Loucy (cell line): Measurements from ENCODE around the gene GAS7.

Experiments
- H2AFZ ChIP-seq: fragments of 200-600 bp; sonication (generic); 2 replicates; pipeline ENCODE4 v1.6.0; 2016; ENCODE audit warnings: antibody characterized with exemption, mild to moderate bottlenecking, low read length, moderate library complexity
- H3F3A ChIP-seq: fragments of 200-600 bp; 2 replicates; pipeline ENCODE4 v1.6.0; 2016; ENCODE audit warnings: antibody characterized with exemption, low read depth, mild to moderate bottlenecking
- H3K27me3 ChIP-seq: fragments of 200-600 bp; sonication (generic); 2 replicates; pipeline ENCODE4 v1.6.1; 2014; ENCODE audit warnings: low read length, mild to moderate bottlenecking; ENCODE audit not compliant: insufficient read depth, poor library complexity, severe bottlenecking
- H3K36me3 ChIP-seq: fragments of 200-600 bp; sonication (generic); 2 replicates; pipeline ENCODE4 v1.6.1; 2016; ENCODE audit warnings: low read length; ENCODE audit not compliant: insufficient read depth
- H3K4me1 ChIP-seq: fragments of 200-600 bp; sonication (generic); 2 replicates; pipeline ENCODE4 v1.5.1; 2014; ENCODE audit warnings: low read length, mild to moderate bottlenecking; ENCODE audit not compliant: insufficient read depth, poor library complexity, severe bottlenecking
- H3K4me2 ChIP-seq: fragments of 200-600 bp; sonication (generic); 2 replicates; pipeline ENCODE4 v1.6.0; 2014; ENCODE audit warnings: antibody characterized with exemption, low read length, low read depth, mild to moderate bottlenecking; ENCODE audit not compliant: poor library complexity, severe bottlenecking
- H3K4me3 ChIP-seq: fragments of 200-600 bp; sonication (generic); 2 replicates; pipeline ENCODE4 v1.5.1; 2014; ENCODE audit warnings: low read length, mild to moderate bottlenecking, mixed read lengths; ENCODE audit not compliant: poor library complexity, severe bottlenecking
- H3K79me2 ChIP-seq: fragments of 200-600 bp; sonication (generic); 2 replicates; pipeline ENCODE4 v1.6.1; 2014; ENCODE audit warnings: low read length; ENCODE audit not compliant: insufficient read depth
- H3K9ac ChIP-seq: fragments of 200-600 bp; sonication (generic); 2 replicates; pipeline ENCODE4 v1.6.0; 2014; ENCODE audit warnings: mild to moderate bottlenecking, low read depth, low read length, moderate library complexity; ENCODE audit not compliant: poor library complexity, severe bottlenecking
- H3K9me2 ChIP-seq: fragments of 200-600 bp; sonication (generic); replicated peaks from 2 replicates; pipeline ENCODE4 v1.6.1; 2016; ENCODE audit warnings: low read depth, low read length, mixed read lengths
- H3K9me3 ChIP-seq: fragments of 200-600 bp; sonication (generic); 2 replicates; pipeline ENCODE4 v1.6.1; 2014; ENCODE audit warnings: mild to moderate bottlenecking, antibody characterized with exemption, low read length, low read depth; ENCODE audit not compliant: insufficient read depth
- H4K20me1 ChIP-seq: fragments of 200-600 bp; sonication (generic); 2 replicates; pipeline ENCODE4 v1.6.0; 2014; ENCODE audit warnings: antibody characterized with exemption, low read length, mild to moderate bottlenecking; ENCODE audit not compliant: insufficient read depth, poor library complexity, severe bottlenecking
- EZH2phosphoT487 ChIP-seq: fragments of 200-600 bp; IDR thresholded peaks from 2 replicates; pipeline ENCODE4 v1.6.1; 2018; ENCODE audit warnings: antibody characterized with exemption, mild to moderate bottlenecking, moderate library complexity, borderline replicate concordance
- TF ChIP-seq, protein P1 (sequence below): fragments of 200-600 bp; sonication (generic); conservative IDR thresholded peaks from 2 replicates; pipeline ENCODE4 v1.5.1; 2014; ENCODE audit warnings: mild to moderate bottlenecking, antibody characterized with exemption, low read length

Gene GAS7

DNA sequence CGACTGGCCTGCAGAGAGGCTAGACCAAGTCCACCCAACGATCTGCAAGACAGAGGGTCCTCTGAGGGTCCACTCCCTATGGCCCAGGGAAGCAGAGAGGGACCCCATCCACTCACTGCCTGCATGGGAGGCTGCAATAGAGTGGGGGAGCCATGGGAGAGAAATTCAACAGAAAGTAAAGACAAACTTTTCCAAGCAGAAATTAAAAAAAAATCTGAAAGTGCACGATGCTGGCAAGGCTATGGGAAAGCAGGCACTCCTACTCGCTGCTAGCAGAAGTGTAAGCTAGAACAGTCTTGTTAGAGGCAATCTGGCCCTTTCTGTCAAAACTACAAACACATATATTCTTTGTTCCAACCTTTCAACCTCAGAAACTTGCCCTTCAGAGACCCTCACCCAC lies 85.4 kb downstream of the GAS7 start:
- Histone ChIP-seq H3K9me2 (no peaks in the 10 kb centered on the region), H4K20me1 (no peaks in the 10 kb centered on the region), H3K4me1 (peaks cover 74% of the 10 kb centered on the region), H3K36me3 (no peaks in the 10 kb centered on the region), H3K4me2 (peak overlapping the region; percentile 88), H3F3A (0 out of 2 replicates have a peak, but pooled peaks cover 6% of the 10 kb centered on the region), H3K79me2 (peaks cover 81% of the 10 kb centered on the region), H3K27me3 (no peaks in the 10 kb centered on the region), H3K4me3 (no peak overlapping the region), H3K9ac (peak overlapping the region; percentile 37), H3K9me3 (no peaks in the 10 kb centered on the region), H2AFZ (no peak overlapping the region)
- TF ChIP-seq, protein P1, sequence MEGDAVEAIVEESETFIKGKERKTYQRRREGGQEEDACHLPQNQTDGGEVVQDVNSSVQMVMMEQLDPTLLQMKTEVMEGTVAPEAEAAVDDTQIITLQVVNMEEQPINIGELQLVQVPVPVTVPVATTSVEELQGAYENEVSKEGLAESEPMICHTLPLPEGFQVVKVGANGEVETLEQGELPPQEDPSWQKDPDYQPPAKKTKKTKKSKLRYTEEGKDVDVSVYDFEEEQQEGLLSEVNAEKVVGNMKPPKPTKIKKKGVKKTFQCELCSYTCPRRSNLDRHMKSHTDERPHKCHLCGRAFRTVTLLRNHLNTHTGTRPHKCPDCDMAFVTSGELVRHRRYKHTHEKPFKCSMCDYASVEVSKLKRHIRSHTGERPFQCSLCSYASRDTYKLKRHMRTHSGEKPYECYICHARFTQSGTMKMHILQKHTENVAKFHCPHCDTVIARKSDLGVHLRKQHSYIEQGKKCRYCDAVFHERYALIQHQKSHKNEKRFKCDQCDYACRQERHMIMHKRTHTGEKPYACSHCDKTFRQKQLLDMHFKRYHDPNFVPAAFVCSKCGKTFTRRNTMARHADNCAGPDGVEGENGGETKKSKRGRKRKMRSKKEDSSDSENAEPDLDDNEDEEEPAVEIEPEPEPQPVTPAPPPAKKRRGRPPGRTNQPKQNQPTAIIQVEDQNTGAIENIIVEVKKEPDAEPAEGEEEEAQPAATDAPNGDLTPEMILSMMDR, result no peak
- TF ChIP-seq EZH2phosphoT487, result no peak

DNA sequence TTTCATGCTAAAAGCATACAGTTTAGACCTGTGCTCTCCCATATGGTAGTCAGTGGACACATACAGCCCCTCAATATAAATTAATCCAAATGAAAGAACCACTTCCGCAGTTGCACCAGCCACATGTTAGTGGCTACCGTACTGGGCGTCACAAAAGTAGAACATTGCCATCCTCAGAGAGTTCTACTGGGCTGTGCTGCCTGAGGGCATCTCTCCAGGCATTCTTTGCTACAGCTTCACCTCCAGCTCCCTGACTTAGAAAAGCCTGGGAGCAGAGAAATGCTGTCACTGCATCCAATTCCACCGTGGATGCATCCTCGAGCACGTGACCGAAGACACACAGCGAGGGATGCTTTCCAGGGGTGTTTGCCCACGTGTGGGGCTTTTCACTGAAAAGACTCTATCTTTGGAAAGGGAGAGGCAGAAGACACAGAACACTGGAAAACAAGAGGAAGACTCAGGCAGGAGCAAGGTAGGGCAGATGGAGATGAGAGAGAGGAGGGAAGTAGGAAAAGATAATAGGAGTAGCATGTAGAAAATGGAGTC lies 86.4 kb downstream of the GAS7 start:
- Histone ChIP-seq H3K4me3 (no peak overlapping the region), H3K27me3 (no peaks in the 10 kb centered on the region), H3F3A (0 out of 2 replicates have a peak, but pooled peaks cover 6% of the 10 kb centered on the region), H3K36me3 (no peaks in the 10 kb centered on the region), H3K4me1 (peaks cover 74% of the 10 kb centered on the region), H4K20me1 (no peaks in the 10 kb centered on the region), H3K9ac (peak overlapping the region; percentile 37), H3K9me3 (no peaks in the 10 kb centered on the region), H3K4me2 (no peak overlapping the region), H3K9me2 (no peaks in the 10 kb centered on the region), H2AFZ (no peak overlapping the region), H3K79me2 (peaks cover 81% of the 10 kb centered on the region)
- TF ChIP-seq EZH2phosphoT487, result no peak
- TF ChIP-seq, protein P1, result no peak

DNA sequence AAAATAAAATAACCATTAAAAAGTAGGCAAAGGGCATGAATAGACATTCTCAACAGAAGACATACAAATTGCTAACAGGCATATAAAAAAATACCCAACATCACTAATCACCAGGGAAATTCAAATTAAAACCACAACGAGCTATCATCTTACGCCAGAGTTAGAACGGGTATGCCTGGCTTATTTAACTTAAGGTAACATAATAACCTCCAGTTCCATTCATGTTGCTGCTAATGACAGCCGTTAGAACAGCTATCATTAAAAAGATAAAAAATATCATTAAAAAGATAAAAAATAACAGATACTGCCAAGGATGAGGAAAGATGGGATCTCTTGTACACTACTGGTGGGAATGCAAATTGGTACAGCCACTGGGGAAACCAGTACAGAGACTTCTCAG lies 89.3 kb downstream of the GAS7 start:
- TF ChIP-seq, protein P1, result no peak
- TF ChIP-seq EZH2phosphoT487, result no peak
- Histone ChIP-seq H4K20me1 (no peaks in the 10 kb centered on the region), H2AFZ (no peak overlapping the region), H3K27me3 (no peaks in the 10 kb centered on the region), H3K36me3 (no peaks in the 10 kb centered on the region), H3K9me2 (no peaks in the 10 kb centered on the region), H3K4me1 (peaks cover 53% of the 10 kb centered on the region), H3K9ac (no peak overlapping the region), H3K4me2 (no peak overlapping the region), H3K9me3 (no peaks in the 10 kb centered on the region), H3K4me3 (no peak overlapping the region), H3F3A (no peaks in the 10 kb centered on the region), H3K79me2 (peaks cover 97% of the 10 kb centered on the region)
